Hepatocyte (in vitro differentiated cells): ENCODE data around the gene NFE2.

ENCODE experiments used
- EZH2 ChIP-seq: fragments of 200-600 bp; sonication (generic); IDR thresholded peaks from 2 replicates; pipeline ENCODE4 v1.6.1; 2016; ENCODE audit warnings: antibody characterized with exemption, mild to moderate bottlenecking, borderline replicate concordance
- EZH2phosphoT487 ChIP-seq: fragments of 200-600 bp; sonication (generic); IDR thresholded peaks from one replicate; pipeline ENCODE4 v1.6.1; 2018; ENCODE audit warnings: antibody characterized with exemption, mild to moderate bottlenecking, low read depth, moderate library complexity; ENCODE audit not compliant: unreplicated experiment, severe bottlenecking
- TF ChIP-seq, protein P1 (sequence below): fragments of 200-600 bp; sonication (generic); IDR thresholded peaks from 2 replicates; pipeline ENCODE4 v1.5.1; 2016; ENCODE audit warnings: antibody characterized with exemption, mild to moderate bottlenecking; ENCODE audit not compliant: poor library complexity

DNA sequence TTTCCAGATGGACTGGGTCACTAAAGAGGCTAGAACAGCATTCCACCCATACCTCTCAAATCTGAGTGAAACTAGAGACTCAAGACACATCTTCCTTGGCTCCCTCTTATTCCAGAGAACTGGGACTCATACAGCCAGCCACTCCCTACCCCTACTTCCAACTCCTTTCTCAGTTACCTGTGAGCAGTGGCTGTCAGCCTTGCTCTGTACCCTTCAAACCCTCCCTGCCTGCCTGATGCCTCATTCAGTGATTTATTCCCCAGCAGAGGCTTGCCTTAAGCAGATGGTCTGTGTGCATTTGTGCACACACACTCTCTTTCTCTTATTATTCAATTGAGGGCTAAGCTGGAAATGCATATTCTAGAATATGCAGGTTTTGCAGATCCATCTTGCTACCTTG is 48.9 kb upstream of the NFE2 start:
- TF ChIP-seq, protein P1, sequence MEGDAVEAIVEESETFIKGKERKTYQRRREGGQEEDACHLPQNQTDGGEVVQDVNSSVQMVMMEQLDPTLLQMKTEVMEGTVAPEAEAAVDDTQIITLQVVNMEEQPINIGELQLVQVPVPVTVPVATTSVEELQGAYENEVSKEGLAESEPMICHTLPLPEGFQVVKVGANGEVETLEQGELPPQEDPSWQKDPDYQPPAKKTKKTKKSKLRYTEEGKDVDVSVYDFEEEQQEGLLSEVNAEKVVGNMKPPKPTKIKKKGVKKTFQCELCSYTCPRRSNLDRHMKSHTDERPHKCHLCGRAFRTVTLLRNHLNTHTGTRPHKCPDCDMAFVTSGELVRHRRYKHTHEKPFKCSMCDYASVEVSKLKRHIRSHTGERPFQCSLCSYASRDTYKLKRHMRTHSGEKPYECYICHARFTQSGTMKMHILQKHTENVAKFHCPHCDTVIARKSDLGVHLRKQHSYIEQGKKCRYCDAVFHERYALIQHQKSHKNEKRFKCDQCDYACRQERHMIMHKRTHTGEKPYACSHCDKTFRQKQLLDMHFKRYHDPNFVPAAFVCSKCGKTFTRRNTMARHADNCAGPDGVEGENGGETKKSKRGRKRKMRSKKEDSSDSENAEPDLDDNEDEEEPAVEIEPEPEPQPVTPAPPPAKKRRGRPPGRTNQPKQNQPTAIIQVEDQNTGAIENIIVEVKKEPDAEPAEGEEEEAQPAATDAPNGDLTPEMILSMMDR = no peak
- TF ChIP-seq EZH2phosphoT487 (no peak), EZH2 (no peak)
